BE2C (cell line): Measurements from ENCODE around the gene NOC2L.
A peak's percentile ranks its signal among the peaks of the same experiment; 100 is the strongest.

Experiments used
- DNase-seq: peaks from one replicate; pipeline ENCODE4 v3.0.0-alpha.2; 2020
- H3K27me3 ChIP-seq: fragments of 250-450 bp; sonication (Bioruptor Pico); 2 replicates; pipeline ENCODE4 v1.5.1; 2020; ENCODE audit warnings: mild to moderate bottlenecking
- H3K36me3 ChIP-seq: fragments of 250-450 bp; sonication (Bioruptor Pico); 2 replicates; pipeline ENCODE4 v1.5.1; 2020; ENCODE audit warnings: mild to moderate bottlenecking
- H3K4me1 ChIP-seq: fragments of 250-450 bp; sonication (Bioruptor Pico); 2 replicates; pipeline ENCODE4 v1.5.1; 2020
- H3K4me3 ChIP-seq: 2 replicates; pipeline ENCODE4 v1.5.1; 2011; ENCODE audit warnings: low read depth, low read length
- H3K9me3 ChIP-seq: fragments of 250-450 bp; sonication (Bioruptor Pico); 2 replicates; pipeline ENCODE4 v1.5.1; 2020
- CTCF ChIP-seq: IDR thresholded peaks from 2 replicates; pipeline ENCODE4 v1.5.1; 2012; ENCODE audit warnings: mild to moderate bottlenecking, low read depth, low read length

NOC2L gene

GRCh38 chr1:983798-984475 lies 24.9 kb upstream of the NOC2L start:
- Histone ChIP-seq H3K4me3 (no peak overlapping the region), H3K27me3 (peaks cover 76% of the 10 kb centered on the region)

GRCh38 chr1:982765-983436 lies 23.8 kb upstream of the NOC2L start:
- Histone ChIP-seq H3K9me3 (no peaks in the 10 kb centered on the region), H3K27me3 (peaks cover 70% of the 10 kb centered on the region), H3K4me3 (no peak overlapping the region), H3K36me3 (no peaks in the 10 kb centered on the region), H3K4me1 (no peaks in the 10 kb centered on the region)
- DNase-seq, result peak; percentile 11
- TF ChIP-seq CTCF, result no peak

More at GRCh38 chr1:983798-984475, 24.9 kb upstream of the NOC2L start:
- DNase-seq, result peak; percentile 61
- Histone ChIP-seq H3K4me1 (no peaks in the 10 kb centered on the region), H3K36me3 (no peaks in the 10 kb centered on the region), H3K9me3 (no peaks in the 10 kb centered on the region)
- TF ChIP-seq CTCF, result peak; percentile 71

GRCh38 chr1:981955-982558 lies 23.0 kb upstream of the NOC2L start, which contains the start of gene PERM1:
PERM1 (minus strand) TSS chr1:982093; CDS start chr1:981029, 1,064 bp downstream.
- Histone ChIP-seq H3K27me3 (peaks cover 63% of the 10 kb centered on the region), H3K4me1 (no peaks in the 10 kb centered on the region), H3K9me3 (no peaks in the 10 kb centered on the region), H3K4me3 (no peak within 1 kb of the TSS), H3K36me3 (no peaks in the 10 kb centered on the region)
- no peak for DNase-seq
- no peak for TF ChIP-seq CTCF

GRCh38 chr1:981491-981954 lies 22.5 kb upstream of the NOC2L start:
- Histone ChIP-seq H3K4me1 (no peaks in the 10 kb centered on the region), H3K4me3 (no peak overlapping the region), H3K36me3 (no peaks in the 10 kb centered on the region), H3K9me3 (no peaks in the 10 kb centered on the region), H3K27me3 (peaks cover 60% of the 10 kb centered on the region)
- DNase-seq, result no peak
- TF ChIP-seq CTCF, result no peak

GRCh38 chr1:980602-981395 lies 21.7 kb upstream of the NOC2L start:
- DNase-seq, result peak; percentile 16
- no peak for TF ChIP-seq CTCF
- H3K9me3 ChIP-seq, result no peaks in the 10 kb centered on the region
- H3K4me3 ChIP-seq, result no peak overlapping the region
- no peaks in the 10 kb centered on the region for H3K36me3 ChIP-seq
- H3K4me1 ChIP-seq, result no peaks in the 10 kb centered on the region; the same call in 1 of the 2 replicates
- peaks cover 53% of the 10 kb centered on the region for H3K27me3 ChIP-seq
